A549 (cell line): ENCODE results near the gene ACIN1. TPM values are rescaled to one million over a fixed set of nuclear protein-coding genes. Genes with fewer than 3 reads are reported as not detected.
A peak's percentile ranks its signal among the peaks of the same experiment; 100 is the strongest.

Experiments
- ATAC-seq, 2 experiments: fragments of 200-7000 bp in 1 of 2; fragments of >200 bp in 1 of 2; cut with Nextera tagmentation in 1 of 2; cut with Tn5 transposase in 1 of 2; 3 replicates each; pipeline versions ENCODE4 v1.8.0 to v1.9.1; 2018 to 2020; ENCODE audit warnings: mild to moderate bottlenecking in 1 of 2, moderate library complexity in 1 of 2
- CTCF ChIA-PET: fragments of 300-600 bp; sonication (Branson Sonifier 250); formaldehyde crosslinking; extraction: SDS; loops from one replicate; lab custom pipeline; 2021; ENCODE audit warnings: antibody characterized with exemption, inconsistent platforms; lab: Yijun Ruan, JAX
- POLR2A ChIA-PET: fragments of 350-600 bp; formaldehyde crosslinking; extraction: SDS; loops from one replicate; lab custom pipeline; 2021; ENCODE audit warnings: antibody characterized with exemption, inconsistent platforms; lab: Yijun Ruan, JAX
- DNase-seq, 2 experiments: peaks; one replicate each; pipeline versions ENCODE4 v3.0.0 to v3.0.0-alpha.2; 2011 to 2016; ENCODE audit warnings: low read depth in 1 of 2, low spot score in 1 of 2
- FAIRE-seq: peaks from 2 replicates; lab custom pipeline; 2011; peaks lifted over from hg19 to GRCh38; lab: Jason Lieb, UNC
- H3K27ac ChIP-seq, 2 experiments: fragments of >200 bp; sonication (Bioruptor Twin); formaldehyde crosslinking; 3 replicates each; pipeline ENCODE4 v1.5.1; 2016 to 2017
- H3K4me1 ChIP-seq: fragments of >200 bp; sonication (Bioruptor Twin); formaldehyde crosslinking; 3 replicates; pipeline ENCODE4 v1.6.1; 2016
- H3K4me2 ChIP-seq: fragments of >200 bp; sonication (Bioruptor Twin); formaldehyde crosslinking; 3 replicates; pipeline ENCODE4 v1.6.1; 2016
- H3K4me3 ChIP-seq: fragments of >200 bp; sonication (Bioruptor Twin); formaldehyde crosslinking; 3 replicates; pipeline ENCODE4 v1.5.1; 2016
- H3K9me3 ChIP-seq: fragments of >200 bp; sonication (Bioruptor Twin); formaldehyde crosslinking; 3 replicates; pipeline ENCODE4 v1.6.1; 2016
- EP300 ChIP-seq, 2 experiments: fragments of >200 bp; sonication (Bioruptor Twin); formaldehyde crosslinking; IDR thresholded peaks; 2 replicates in 1 of 2; 3 replicates in 1 of 2; pipeline ENCODE4 v1.6.1; 2016 to 2017
- HOXA7 ChIP-seq: fragments of 250-450 bp; sonication (Bioruptor Pico); IDR thresholded peaks from 2 replicates; pipeline ENCODE4 v1.5.0; 2020; ENCODE audit warnings: mild to moderate bottlenecking, moderate library complexity
- HOXB13 ChIP-seq: fragments of 250-450 bp; sonication (Bioruptor Pico); IDR thresholded peaks from 2 replicates; pipeline ENCODE4 v1.5.0; 2020; ENCODE audit warnings: low read depth, mild to moderate bottlenecking, moderate library complexity
- JUN ChIP-seq, 2 experiments: fragments of >200 bp; sonication (Bioruptor Twin); formaldehyde crosslinking; IDR thresholded peaks; 2 replicates in 1 of 2; 3 replicates in 1 of 2; pipeline ENCODE4 v1.6.1; 2016 to 2017
- MAX ChIP-seq: IDR thresholded peaks from 2 replicates; pipeline ENCODE4 v1.6.1; 2012
- MYC ChIP-seq: IDR thresholded peaks from 2 replicates; pipeline ENCODE4 v1.6.1; 2012; ENCODE audit warnings: mild to moderate bottlenecking, inconsistent platforms, low read length, improper control_type of control experiment, borderline replicate concordance
- NFE2L2 ChIP-seq: fragments of 150-350 bp; conservative IDR thresholded peaks from 2 replicates; pipeline ENCODE4 v1.6.1; 2014; ENCODE audit warnings: low read length
- PHF8 ChIP-seq: fragments of 200-600 bp; sonication (generic); IDR thresholded peaks from 2 replicates; pipeline ENCODE4 v1.6.1; 2016; ENCODE audit warnings: low read depth, mild to moderate bottlenecking, antibody characterized with exemption, moderate library complexity, borderline replicate concordance
- POLR2A ChIP-seq: IDR thresholded peaks from 2 replicates; pipeline ENCODE4 v1.6.1; 2012; ENCODE audit warnings: mild to moderate bottlenecking, low read length
- POLR2AphosphoS2 ChIP-seq: conservative IDR thresholded peaks from 2 replicates; pipeline ENCODE4 v1.6.1; 2012; ENCODE audit warnings: low read length, improper control_type of control experiment, inconsistent platforms
- RCOR1 ChIP-seq: fragments of 150-350 bp; IDR thresholded peaks from 2 replicates; pipeline ENCODE4 v1.6.1; 2014; ENCODE audit warnings: antibody characterized with exemption, low read length, low read depth
- RFX5 ChIP-seq: fragments of 450-650 bp; IDR thresholded peaks from 2 replicates; pipeline ENCODE4 v1.7.1; 2014; ENCODE audit warnings: antibody characterized with exemption, mild to moderate bottlenecking, moderate library complexity
- RNF2 ChIP-seq: fragments of 200-600 bp; sonication (generic); IDR thresholded peaks from 2 replicates; pipeline ENCODE4 v1.6.1; 2016; ENCODE audit warnings: low read depth, mild to moderate bottlenecking, antibody characterized with exemption, moderate library complexity, borderline replicate concordance
- TFCP2L1 ChIP-seq: fragments of 250-450 bp; sonication (Bioruptor Pico); IDR thresholded peaks from 2 replicates; pipeline ENCODE4 v1.5.0; 2021; ENCODE audit warnings: mild to moderate bottlenecking
- ZFP36 ChIP-seq: fragments of 450-650 bp; IDR thresholded peaks from 2 replicates; pipeline ENCODE4 v1.6.1; 2014; ENCODE audit warnings: borderline replicate concordance; ENCODE audit not compliant: partially characterized antibody
- WGBS: methylation state at CpG from one replicate; pipeline ENCODE4 v1.1.6; 2017; ENCODE audit errors: missing lambda C conversion rate; 5-methylcytosine and 5-hydroxymethylcytosine counted together
- polyA plus RNA-seq, 4 experiments: library from polyadenylated mRNA; depleted of rRNA in 3 of 4; stranded (reverse); fragments of >200 nt; fragmentation: RNase III in 1 of 4; extraction: RNeasy Plus Mini Kit Qiagen cat#74134 plus additional on column Dnase treatment in 1 of 4; gene quantifications; 2 replicates in 3 of 4; 3 replicates in 1 of 4; pipeline ENCODE4 v1.2.3, GENCODE V29; 2011 to 2017
- TF ChIP-seq, protein P1 (sequence below): fragments of >200 bp; sonication (Bioruptor Twin); formaldehyde crosslinking; IDR thresholded peaks from 3 replicates; pipeline ENCODE4 v1.5.1; 2016

The ACIN1 gene
- polyA plus RNA-seq, 2 of the 4 experiments (the other 2 are of a cell fraction) = 140 to 147 TPM

DNA sequence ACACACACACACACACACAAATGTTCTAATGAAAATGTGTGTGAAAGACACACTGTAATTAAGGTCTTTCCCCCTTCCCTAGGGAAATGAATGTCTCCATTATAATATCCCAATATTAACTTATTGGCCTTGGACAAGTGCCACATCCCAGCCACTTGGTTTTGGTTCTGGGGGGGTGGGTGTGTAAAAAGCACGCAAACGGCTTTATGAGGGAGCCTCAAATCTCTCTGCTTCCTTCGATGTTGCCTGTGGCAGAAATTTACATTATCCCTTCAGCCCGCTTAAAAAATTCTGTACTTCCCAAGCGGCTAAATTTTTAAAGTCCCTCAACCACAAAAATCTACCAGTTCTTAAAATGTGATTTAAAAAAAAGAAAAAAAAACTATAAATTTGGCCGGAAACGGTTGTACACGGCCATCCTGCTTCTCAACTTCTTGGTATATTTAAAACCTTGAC, 85.4 kb downstream of the ACIN1 start:
- ATAC-seq = no peak
- ChIA-PET POLR2A (no interaction called here), CTCF (interaction anchor here (1.3 to 4.1 kb wide), 3 partner anchors 12 to 47 kb away, joined by 5 to 73 read pairs (median 64); partner anchors contain the start of gene CDH24)
- Histone ChIP-seq H3K4me1 (peaks cover 27% of the 10 kb centered on the region), H3K27ac (peak overlapping the region; percentile 88 to 93), H3K4me3 (peak overlapping the region; percentile 58)
- 26% methylated on average over 8 of the region's 8 CpGs for WGBS
- TF ChIP-seq NFE2L2 (no peak), JUN (IDR thresholded peaks at IDR 0.05) (no peak), EP300 (IDR thresholded peaks at IDR 0.05) (no peak), RCOR1 (no peak), PHF8 (no peak; the same call in 1 of the 2 replicates), ZFP36 (no peak), POLR2AphosphoS2 (no peak), MAX (no peak), RFX5 (no peak), HOXB13 (CRISPR knock-in tag) (no peak), TFCP2L1 (CRISPR knock-in tag) (no peak), HOXA7 (no peak), POLR2A (no peak), MYC (no peak)
- TF ChIP-seq, protein P1, sequence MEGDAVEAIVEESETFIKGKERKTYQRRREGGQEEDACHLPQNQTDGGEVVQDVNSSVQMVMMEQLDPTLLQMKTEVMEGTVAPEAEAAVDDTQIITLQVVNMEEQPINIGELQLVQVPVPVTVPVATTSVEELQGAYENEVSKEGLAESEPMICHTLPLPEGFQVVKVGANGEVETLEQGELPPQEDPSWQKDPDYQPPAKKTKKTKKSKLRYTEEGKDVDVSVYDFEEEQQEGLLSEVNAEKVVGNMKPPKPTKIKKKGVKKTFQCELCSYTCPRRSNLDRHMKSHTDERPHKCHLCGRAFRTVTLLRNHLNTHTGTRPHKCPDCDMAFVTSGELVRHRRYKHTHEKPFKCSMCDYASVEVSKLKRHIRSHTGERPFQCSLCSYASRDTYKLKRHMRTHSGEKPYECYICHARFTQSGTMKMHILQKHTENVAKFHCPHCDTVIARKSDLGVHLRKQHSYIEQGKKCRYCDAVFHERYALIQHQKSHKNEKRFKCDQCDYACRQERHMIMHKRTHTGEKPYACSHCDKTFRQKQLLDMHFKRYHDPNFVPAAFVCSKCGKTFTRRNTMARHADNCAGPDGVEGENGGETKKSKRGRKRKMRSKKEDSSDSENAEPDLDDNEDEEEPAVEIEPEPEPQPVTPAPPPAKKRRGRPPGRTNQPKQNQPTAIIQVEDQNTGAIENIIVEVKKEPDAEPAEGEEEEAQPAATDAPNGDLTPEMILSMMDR = no peak
- TF ChIP-seq, all 56 proteins: peak for 0
- DNase-seq = no peak
- Histone ChIP-seq H3K9me3 (no peaks in the 10 kb centered on the region), H3K4me2 (peak overlapping the region; percentile 91)
- FAIRE-seq = no peak

DNA sequence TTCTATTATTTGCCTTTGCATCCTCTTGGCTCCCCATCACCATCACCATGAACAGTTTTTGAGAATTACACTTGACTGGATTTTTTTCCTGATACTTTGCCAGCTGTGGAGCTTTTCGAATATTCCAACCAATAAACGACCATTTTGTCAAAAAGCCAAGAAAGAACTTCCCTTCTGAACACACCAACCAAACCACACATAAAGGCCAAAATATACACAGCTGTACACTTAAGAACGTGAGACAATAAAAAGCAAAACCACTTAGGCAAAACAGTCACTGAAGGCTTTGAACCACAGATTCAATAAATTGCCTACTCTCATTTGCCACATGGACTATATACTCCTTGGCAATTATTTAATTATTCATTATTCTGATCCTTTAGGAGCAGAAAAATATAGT, 86.1 kb downstream of the ACIN1 start:
- no peak for ATAC-seq
- 70% methylated on average over 3 of the region's 3 CpGs for WGBS
- no peak for FAIRE-seq
- Histone ChIP-seq H3K27ac (peak overlapping the region in 1 of 2 experiments; percentile 3; a peak in 1 of 6 replicates), H3K4me3 (no peak overlapping the region), H3K4me2 (peak overlapping the region; percentile 91), H3K9me3 (no peaks in the 10 kb centered on the region), H3K4me1 (peaks cover 27% of the 10 kb centered on the region)
- POLR2A ChIA-PET = interaction anchor here (0.7 kb wide), 1 partner anchor 15 kb away, joined by 4 read pairs; no protein-coding TSS in a partner anchor
- TF ChIP-seq RNF2 = no peak
- TF ChIP-seq ZFP36 = no peak
- DNase-seq = no peak
- CTCF ChIA-PET = interaction anchor here (1.3 to 4.1 kb wide), 4 partner anchors 13 to 48 kb away, joined by 5 to 73 read pairs (median 62); partner anchors contain the start of gene CDH24

Other genes starting within 250 kb of the ACIN1 start
- gene LRP10, start 223.4 kb downstream of the ACIN1 start, polyA plus RNA-seq (2011; rRNA removed) = 74.3 and 99.6 TPM in 2 replicates
- gene LRP10, start 223.4 kb downstream of the ACIN1 start, polyA plus RNA-seq (2017; fragmentation: RNase III; extraction: RNeasy Plus Mini Kit Qiagen cat#74134 plus additional on column Dnase treatment) = 45.5 to 62.9 TPM (median 57.2 TPM) in 3 replicates
- gene REM2, start 211.9 kb downstream of the ACIN1 start, polyA plus RNA-seq (2011; rRNA removed) = 0.29 and 0.31 TPM in 2 replicates
- 0.23 to 0.46 TPM (median 0.29 TPM) in 3 replicates for gene REM2, start 211.9 kb downstream of the ACIN1 start, polyA plus RNA-seq (2017; fragmentation: RNase III; extraction: RNeasy Plus Mini Kit Qiagen cat#74134 plus additional on column Dnase treatment)
- 68.0 and 71.7 TPM in 2 replicates for gene RBM23, start 176.0 kb downstream of the ACIN1 start, polyA plus RNA-seq (2011; rRNA removed)
- gene RBM23, start 176.0 kb downstream of the ACIN1 start, polyA plus RNA-seq (2017; fragmentation: RNase III; extraction: RNeasy Plus Mini Kit Qiagen cat#74134 plus additional on column Dnase treatment) = 64.2 to 66.5 TPM (median 65.8 TPM) in 3 replicates
- 214 and 299 TPM in 2 replicates for gene PRMT5, start 165.8 kb downstream of the ACIN1 start, polyA plus RNA-seq (2011; rRNA removed)
- gene PRMT5, start 165.8 kb downstream of the ACIN1 start, polyA plus RNA-seq (2017; fragmentation: RNase III; extraction: RNeasy Plus Mini Kit Qiagen cat#74134 plus additional on column Dnase treatment) = 185 to 224 TPM (median 188 TPM) in 3 replicates
- gene HAUS4, start 138.0 kb downstream of the ACIN1 start, polyA plus RNA-seq (2011; rRNA removed) = 69.3 and 76.0 TPM in 2 replicates
- gene HAUS4, start 138.0 kb downstream of the ACIN1 start, polyA plus RNA-seq (2017; fragmentation: RNase III; extraction: RNeasy Plus Mini Kit Qiagen cat#74134 plus additional on column Dnase treatment) = 35.9 to 42.6 TPM (median 37.3 TPM) in 3 replicates
- gene AJUBA, start 112.6 kb downstream of the ACIN1 start, polyA plus RNA-seq (2011; rRNA removed) = 98.0 and 152 TPM in 2 replicates
- 53.4 to 68.0 TPM (median 59.0 TPM) in 3 replicates for gene AJUBA, start 112.6 kb downstream of the ACIN1 start, polyA plus RNA-seq (2017; fragmentation: RNase III; extraction: RNeasy Plus Mini Kit Qiagen cat#74134 plus additional on column Dnase treatment)
- 9.7 and 10.1 TPM in 2 replicates for gene C14orf93, start 85.0 kb downstream of the ACIN1 start, polyA plus RNA-seq (2011; rRNA removed)
- 5.6 to 6.8 TPM (median 5.7 TPM) in 3 replicates for gene C14orf93, start 85.0 kb downstream of the ACIN1 start, polyA plus RNA-seq (2017; fragmentation: RNase III; extraction: RNeasy Plus Mini Kit Qiagen cat#74134 plus additional on column Dnase treatment)
- 283 and 337 TPM in 2 replicates for gene PSMB5, start 60.2 kb downstream of the ACIN1 start, polyA plus RNA-seq (2011; rRNA removed)
- gene PSMB5, start 60.2 kb downstream of the ACIN1 start, polyA plus RNA-seq (2017; fragmentation: RNase III; extraction: RNeasy Plus Mini Kit Qiagen cat#74134 plus additional on column Dnase treatment) = 352 to 365 TPM (median 363 TPM) in 3 replicates
- not detected in 2 replicates for gene PSMB11, start 52.9 kb downstream of the ACIN1 start, polyA plus RNA-seq (2011; rRNA removed)
- not detected in 3 replicates for gene PSMB11, start 52.9 kb downstream of the ACIN1 start, polyA plus RNA-seq (2017; fragmentation: RNase III; extraction: RNeasy Plus Mini Kit Qiagen cat#74134 plus additional on column Dnase treatment)
- 4.8 and 4.9 TPM in 2 replicates for gene CDH24, start 37.6 kb downstream of the ACIN1 start, polyA plus RNA-seq (2011; rRNA removed)
- gene CDH24, start 37.6 kb downstream of the ACIN1 start, polyA plus RNA-seq (2017; fragmentation: RNase III; extraction: RNeasy Plus Mini Kit Qiagen cat#74134 plus additional on column Dnase treatment) = 5.0 to 5.3 TPM (median 5.1 TPM) in 3 replicates
- 82.5 and 107 TPM in 2 replicates for gene C14orf119, start 369 bp upstream of the ACIN1 start, polyA plus RNA-seq (2011; rRNA removed)
- 94.8 to 102 TPM (median 99.2 TPM) in 3 replicates for gene C14orf119, start 369 bp upstream of the ACIN1 start, polyA plus RNA-seq (2017; fragmentation: RNase III; extraction: RNeasy Plus Mini Kit Qiagen cat#74134 plus additional on column Dnase treatment)
- 0.03 TPM in 1 of 2 replicates, not detected in the other for gene CIROP, start 9.9 kb upstream of the ACIN1 start, polyA plus RNA-seq (2011; rRNA removed)
- gene CIROP, start 9.9 kb upstream of the ACIN1 start, polyA plus RNA-seq (2017; fragmentation: RNase III; extraction: RNeasy Plus Mini Kit Qiagen cat#74134 plus additional on column Dnase treatment) = not detected in 3 replicates
- gene CEBPE, start 24.1 kb upstream of the ACIN1 start, polyA plus RNA-seq (2011; rRNA removed) = not detected in 2 replicates
- 0.05 TPM in 1 of 3 replicates, not detected in the others for gene CEBPE, start 24.1 kb upstream of the ACIN1 start, polyA plus RNA-seq (2017; fragmentation: RNase III; extraction: RNeasy Plus Mini Kit Qiagen cat#74134 plus additional on column Dnase treatment)
- 0.28 and 0.45 TPM in 2 replicates for gene SLC7A8, start 88.5 kb upstream of the ACIN1 start, polyA plus RNA-seq (2011; rRNA removed)
- 0.35 to 0.49 TPM (median 0.39 TPM) in 3 replicates for gene SLC7A8, start 88.5 kb upstream of the ACIN1 start, polyA plus RNA-seq (2017; fragmentation: RNase III; extraction: RNeasy Plus Mini Kit Qiagen cat#74134 plus additional on column Dnase treatment)
- not detected in 2 replicates for gene RNF212B, start 142.8 kb upstream of the ACIN1 start, polyA plus RNA-seq (2011; rRNA removed)
- not detected in 3 replicates for gene RNF212B, start 142.8 kb upstream of the ACIN1 start, polyA plus RNA-seq (2017; fragmentation: RNase III; extraction: RNeasy Plus Mini Kit Qiagen cat#74134 plus additional on column Dnase treatment)
- 9.2 and 11.7 TPM in 2 replicates for gene HOMEZ, start 191.0 kb upstream of the ACIN1 start, polyA plus RNA-seq (2011; rRNA removed)
- gene HOMEZ, start 191.0 kb upstream of the ACIN1 start, polyA plus RNA-seq (2017; fragmentation: RNase III; extraction: RNeasy Plus Mini Kit Qiagen cat#74134 plus additional on column Dnase treatment) = 7.7 to 8.8 TPM (median 8.4 TPM) in 3 replicates
- 11.1 and 12.4 TPM in 2 replicates for gene PPP1R3E, start 207.7 kb upstream of the ACIN1 start, polyA plus RNA-seq (2011; rRNA removed)
- 5.3 to 7.5 TPM (median 6.8 TPM) in 3 replicates for gene PPP1R3E, start 207.7 kb upstream of the ACIN1 start, polyA plus RNA-seq (2017; fragmentation: RNase III; extraction: RNeasy Plus Mini Kit Qiagen cat#74134 plus additional on column Dnase treatment)
- 17.8 and 20.8 TPM in 2 replicates for gene BCL2L2, start 211.7 kb upstream of the ACIN1 start, polyA plus RNA-seq (2011; rRNA removed)
- gene BCL2L2, start 211.7 kb upstream of the ACIN1 start, polyA plus RNA-seq (2017; fragmentation: RNase III; extraction: RNeasy Plus Mini Kit Qiagen cat#74134 plus additional on column Dnase treatment) = 24.7 to 25.4 TPM (median 25.2 TPM) in 3 replicates
- 197 and 234 TPM in 2 replicates for gene PABPN1, start 226.3 kb upstream of the ACIN1 start, polyA plus RNA-seq (2011; rRNA removed)
- 148 to 158 TPM (median 157 TPM) in 3 replicates for gene PABPN1, start 226.3 kb upstream of the ACIN1 start, polyA plus RNA-seq (2017; fragmentation: RNase III; extraction: RNeasy Plus Mini Kit Qiagen cat#74134 plus additional on column Dnase treatment)